ENCODE data around the gene RAB3C. TPM values are rescaled to one million over a fixed set of nuclear protein-coding genes. Genes with fewer than 3 reads are reported as not detected.

Gene RAB3C
- total RNA-seq, 1 experiment from 2014 or later, result 13.3 TPM

- TF ChIP-seq AFF4 (CRISPR knock-in tag; IDR thresholded peaks at IDR 0.05; ENCODE audit: borderline replicate concordance), result no peak
- no peak for TF ChIP-seq CREB1 (CRISPR knock-in tag; IDR thresholded peaks at IDR 0.05)
- no peak for TF ChIP-seq RELA (CRISPR knock-in tag; IDR thresholded peaks at IDR 0.05; ENCODE audit: borderline replicate concordance)
- no peak for TF ChIP-seq E2F5 (CRISPR knock-in tag; IDR thresholded peaks at IDR 0.05)
- TF ChIP-seq CDX4 (CRISPR knock-in tag; IDR thresholded peaks at IDR 0.05; ENCODE audit: borderline replicate concordance), result no peak
Observed at GRCh38 chr5:58640011-58640410, 57.1 kb downstream of the RAB3C start (continued).

GRCh38 chr5:58641533-58641932, 58.7 kb downstream of the RAB3C start:
- no peaks in the 10 kb centered on the region for H3K9me3 Mint-ChIP-seq
- no peaks in the 10 kb centered on the region for H3K4me1 Mint-ChIP-seq
- peak; percentile 67 for ATAC-seq
- H3K27ac Mint-ChIP-seq, result no peak overlapping the region
- POLR2A ChIA-PET, result no interaction called here
- H3K4me3 Mint-ChIP-seq, result no peak overlapping the region
- no peak for DNase-seq (ENCODE audit: low spot score)
- CTCF ChIA-PET, result no interaction called here
- H3K36me3 Mint-ChIP-seq, result no peaks in the 10 kb centered on the region
- no peaks in the 10 kb centered on the region; the same call in 1 of the 2 replicates for H3K27me3 Mint-ChIP-seq (ENCODE audit: low read depth)
- TF ChIP-seq NR3C1 (CRISPR knock-in tag; conservative IDR thresholded peaks at IDR 0.05; ENCODE audit: low read depth), result no peak
- TF ChIP-seq EMX1 (CRISPR knock-in tag; IDR thresholded peaks at IDR 0.05), result no peak
- no peak for TF ChIP-seq IRF2 (CRISPR knock-in tag; IDR thresholded peaks at IDR 0.05; ENCODE audit: borderline replicate concordance, low read depth)
- TF ChIP-seq MXD4 (CRISPR knock-in tag; IDR thresholded peaks at IDR 0.05; ENCODE audit: borderline replicate concordance), result no peak
- no peak for TF ChIP-seq ZNF263 (CRISPR knock-in tag; IDR thresholded peaks at IDR 0.05; ENCODE audit: low read depth)
- no peak for TF ChIP-seq ESRRA (CRISPR knock-in tag; IDR thresholded peaks at IDR 0.05; ENCODE audit: borderline replicate concordance)
- TF ChIP-seq ZNF532 (CRISPR knock-in tag; IDR thresholded peaks at IDR 0.05; ENCODE audit: borderline replicate concordance), result no peak
- no peak for TF ChIP-seq JAZF1 (CRISPR knock-in tag; IDR thresholded peaks at IDR 0.05)
- no peak for TF ChIP-seq ARID4B (CRISPR knock-in tag; IDR thresholded peaks at IDR 0.05; ENCODE audit: borderline replicate concordance)
- no peak for TF ChIP-seq CREB1 (CRISPR knock-in tag; IDR thresholded peaks at IDR 0.05)
- no peak for TF ChIP-seq ZNF425 (CRISPR knock-in tag; conservative IDR thresholded peaks at IDR 0.05)
